GM18861 (cell line): ENCODE results near the gene ETV7.
"Not testable (repeated sequence)": the region's sequence is repeated elsewhere in the genome, so short reads cannot be mapped to it uniquely, and the experiment has no call there.

Experiments used
- ATAC-seq: cut with Tn5 transposase; IDR thresholded peaks from one replicate; pipeline ENCODE4 v1.9.1; 2021; ENCODE audit not compliant: unreplicated experiment

ETV7 gene

GRCh38 chr6:36364669-36365479, 22.6 kb downstream of the ETV7 start:
- ATAC-seq = no peak

- ATAC-seq = not testable (repeated sequence)
Observed at GRCh38 chr6:36364061-36364635, 23.3 kb downstream of the ETV7 start.

GRCh38 chr6:36363371-36363752, 24.1 kb downstream of the ETV7 start:
- not testable (repeated sequence) for ATAC-seq

- ATAC-seq = no peak
Observed at GRCh38 chr6:36362551-36363370, 24.7 kb downstream of the ETV7 start.

- peak; percentile 23 for ATAC-seq
Observed at GRCh38 chr6:36361071-36361470, 26.4 kb downstream of the ETV7 start.

GRCh38 chr6:36360241-36361054, 27.0 kb downstream of the ETV7 start:
- ATAC-seq = peak; percentile 34

- ATAC-seq = peak; percentile 34
Observed at GRCh38 chr6:36358226-36358915, 29.1 kb downstream of the ETV7 start.

GRCh38 chr6:36357872-36358225, 29.6 kb downstream of the ETV7 start:
- ATAC-seq = peak; percentile 28

GRCh38 chr6:36355819-36356218, 31.6 kb downstream of the ETV7 start:
- ATAC-seq = no peak

GRCh38 chr6:36353411-36353915, 34.0 kb downstream of the ETV7 start:
- no peak for ATAC-seq

GRCh38 chr6:36352477-36353157, 34.9 kb downstream of the ETV7 start:
- ATAC-seq = no peak

GRCh38 chr6:36350681-36351571, 36.5 kb downstream of the ETV7 start:
- no peak for ATAC-seq

- no peak for ATAC-seq
Observed at GRCh38 chr6:36350082-36350481, 37.4 kb downstream of the ETV7 start.

GRCh38 chr6:36349240-36349639, 38.2 kb downstream of the ETV7 start:
- ATAC-seq = no peak

GRCh38 chr6:36347621-36348020, 39.8 kb downstream of the ETV7 start:
- no peak for ATAC-seq

GRCh38 chr6:36346486-36347273, 40.8 kb downstream of the ETV7 start:
- ATAC-seq = no peak

- no peak for ATAC-seq
Observed at GRCh38 chr6:36345681-36346466, 41.6 kb downstream of the ETV7 start.
